ENCODE measurements around the gene TMEM26. TPM values are rescaled to one million over a fixed set of nuclear protein-coding genes. Genes with fewer than 3 reads are reported as not detected.

TMEM26 gene
- total and polyA plus RNA-seq, 5 donors from 2014 or later, result not detected

Other genes with a start within 250 kb of the TMEM26 start
- not detected for gene CABCOCO1, start 209.5 kb upstream of the TMEM26 start, total RNA-seq
- gene CABCOCO1, start 209.5 kb upstream of the TMEM26 start, polyA plus RNA-seq, result not detected